ENCODE results near the gene PSMD3. TPM values are rescaled to one million over a fixed set of nuclear protein-coding genes. Genes with fewer than 3 reads are reported as not detected.
A peak's percentile ranks its signal among the peaks of the same experiment; 100 is the strongest.

Gene PSMD3
- total RNA-seq, 4 donors from 2014 or later: 72.2 to 121 (median 84.7) TPM

- Histone ChIP-seq H3K4me1 (peaks cover 0 to 5% (median 0%) of the 10 kb centered on the region in 3 donors), H3K27ac (no peak overlapping the region), H3K36me3 (no peaks in the 10 kb centered on the region), H3K9me3 (no peaks in the 10 kb centered on the region), H3K27me3 (peaks cover 0 to 22% (median 0%) of the 10 kb centered on the region in 4 donors), H3K4me3 (no peak overlapping the region)
- intact Hi-C loops (cut with DNase I): no loop called here
- WGBS, 2 donors: 38 to 50% methylated on average over 8 of the region's 8 CpGs
- DNase-seq: no peak
- TF ChIP-seq POLR2A (IDR thresholded peaks at IDR 0.05) (no peak), CTCF (IDR thresholded peaks at IDR 0.05) (no peak)
Observed at GRCh38 chr17:39960524-39961041, 20.0 kb upstream of the PSMD3 start.

GRCh38 chr17:39962642-39963220 is 17.9 kb upstream of the PSMD3 start, which contains the start of gene GSDMA:
Gene GSDMA, plus strand, starts transcription at chr17:39963004. Its CDS starts 2,684 bp downstream, at chr17:39965688.
- Histone ChIP-seq H3K4me3 (no peak within 1 kb of the TSS), H3K27ac (no peak within 1 kb of the TSS), H3K27me3 (peaks cover 0 to 25% (median 0%) of the 10 kb centered on the region in 4 donors), H3K4me1 (peaks cover 0 to 5% (median 0%) of the 10 kb centered on the region in 3 donors), H3K36me3 (no peaks in the 10 kb centered on the region), H3K9me3 (no peaks in the 10 kb centered on the region)
- WGBS, 2 donors: 35% methylated on average over 3 of the region's 6 CpGs; no CpG with 5 or more reads in 1 of the 2 donors
- DNase-seq: no peak
- TF ChIP-seq CTCF (IDR thresholded peaks at IDR 0.05) (no peak), POLR2A (IDR thresholded peaks at IDR 0.05) (no peak)
- intact Hi-C loops (cut with DNase I): no loop called here

- Histone ChIP-seq H3K4me1 (peaks cover 0 to 5% (median 0%) of the 10 kb centered on the region in 3 donors), H3K27me3 (peaks cover 0 to 25% (median 0%) of the 10 kb centered on the region in 4 donors), H3K9me3 (no peaks in the 10 kb centered on the region), H3K27ac (no peak overlapping the region), H3K4me3 (no peak overlapping the region), H3K36me3 (no peaks in the 10 kb centered on the region)
- no peak for DNase-seq
- TF ChIP-seq POLR2A (IDR thresholded peaks at IDR 0.05): no peak
- no peak for TF ChIP-seq CTCF (IDR thresholded peaks at IDR 0.05)
- intact Hi-C loops (cut with DNase I): no loop called here
- WGBS, 2 donors: 47 to 60% methylated on average over 4 of the region's 6 CpGs
Observed at GRCh38 chr17:39963829-39964228, 16.8 kb upstream of the PSMD3 start.

GRCh38 chr17:39965017-39965699 is 15.4 kb upstream of the PSMD3 start:
- Histone ChIP-seq H3K4me3 (no peak overlapping the region), H3K9me3 (no peaks in the 10 kb centered on the region), H3K4me1 (no peaks in the 10 kb centered on the region), H3K36me3 (no peaks in the 10 kb centered on the region), H3K27me3 (peaks cover 0 to 32% (median 0%) of the 10 kb centered on the region in 4 donors), H3K27ac (no peak overlapping the region)
- WGBS, 2 donors: 66 to 69% methylated on average over 8 of the region's 8 CpGs
- intact Hi-C loops (cut with DNase I): no loop called here
- TF ChIP-seq CTCF (IDR thresholded peaks at IDR 0.05): no peak
- no peak for TF ChIP-seq POLR2A (IDR thresholded peaks at IDR 0.05)
- DNase-seq: no peak

GRCh38 chr17:39966771-39967170 is 13.8 kb upstream of the PSMD3 start:
- H3K9me3 ChIP-seq: no peaks in the 10 kb centered on the region
- 73 to 82% methylated on average over 5 to 6 of the region's 6 CpGs for WGBS, 2 donors
- DNase-seq: no peak
- H3K4me1 ChIP-seq: no peaks in the 10 kb centered on the region
- H3K36me3 ChIP-seq: no peaks in the 10 kb centered on the region
- TF ChIP-seq CTCF (IDR thresholded peaks at IDR 0.05) (no peak), POLR2A (IDR thresholded peaks at IDR 0.05) (no peak)
- peaks cover 0 to 44% (median 0%) of the 10 kb centered on the region in 4 donors for H3K27me3 ChIP-seq
- intact Hi-C loops (cut with DNase I): no loop called here
- H3K27ac ChIP-seq: peak overlapping the region in 1 of 4 donors; percentile 44
- H3K4me3 ChIP-seq: no peak overlapping the region

Measured in esophagus squamous epithelium (tissue), 5 donors.